ENCODE data around the gene ST7.

DNA sequence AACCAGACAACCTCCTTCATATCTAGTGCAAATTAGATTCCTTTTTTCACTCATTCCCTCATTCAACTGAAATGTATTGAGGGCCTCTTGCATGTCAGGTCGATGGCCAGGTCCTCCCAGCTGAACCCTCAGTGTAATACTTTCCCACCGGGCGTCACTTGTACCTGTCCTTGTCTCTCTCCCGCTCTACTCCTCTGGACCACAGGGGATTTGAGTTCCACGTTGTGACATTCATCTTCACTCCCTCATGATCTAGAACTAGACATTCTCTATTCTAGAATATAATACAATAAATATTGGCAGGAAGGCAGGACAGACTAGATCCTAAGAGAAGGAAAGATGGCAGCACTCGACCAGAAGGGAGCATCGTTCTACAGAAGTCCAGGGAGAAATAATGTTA lies 285.6 kb downstream of the ST7 start:
- TF ChIP-seq, protein P1, sequence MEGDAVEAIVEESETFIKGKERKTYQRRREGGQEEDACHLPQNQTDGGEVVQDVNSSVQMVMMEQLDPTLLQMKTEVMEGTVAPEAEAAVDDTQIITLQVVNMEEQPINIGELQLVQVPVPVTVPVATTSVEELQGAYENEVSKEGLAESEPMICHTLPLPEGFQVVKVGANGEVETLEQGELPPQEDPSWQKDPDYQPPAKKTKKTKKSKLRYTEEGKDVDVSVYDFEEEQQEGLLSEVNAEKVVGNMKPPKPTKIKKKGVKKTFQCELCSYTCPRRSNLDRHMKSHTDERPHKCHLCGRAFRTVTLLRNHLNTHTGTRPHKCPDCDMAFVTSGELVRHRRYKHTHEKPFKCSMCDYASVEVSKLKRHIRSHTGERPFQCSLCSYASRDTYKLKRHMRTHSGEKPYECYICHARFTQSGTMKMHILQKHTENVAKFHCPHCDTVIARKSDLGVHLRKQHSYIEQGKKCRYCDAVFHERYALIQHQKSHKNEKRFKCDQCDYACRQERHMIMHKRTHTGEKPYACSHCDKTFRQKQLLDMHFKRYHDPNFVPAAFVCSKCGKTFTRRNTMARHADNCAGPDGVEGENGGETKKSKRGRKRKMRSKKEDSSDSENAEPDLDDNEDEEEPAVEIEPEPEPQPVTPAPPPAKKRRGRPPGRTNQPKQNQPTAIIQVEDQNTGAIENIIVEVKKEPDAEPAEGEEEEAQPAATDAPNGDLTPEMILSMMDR (conservative IDR thresholded peaks at IDR 0.05 in 1 of 2, IDR thresholded peaks at IDR 0.05 in 1 of 2; ENCODE audit: extremely low read depth in 1 of 2, insufficient read depth in 1 of 2, low read depth in 1 of 2, low read length in 2 of 2), result peak in 1 of 2 donors; percentile 9
- no peak for TF ChIP-seq EZH2 (IDR thresholded peaks at IDR 0.05; ENCODE audit: borderline replicate concordance, low read length)

Measured in mammary epithelial cell (primary cell).